Osteocyte (in vitro differentiated cells): ENCODE data around the gene ZNF771. TPM values are rescaled to one million over a fixed set of nuclear protein-coding genes. Genes with fewer than 3 reads are reported as not detected.
A peak's percentile ranks its signal among the peaks of the same experiment; 100 is the strongest.

ENCODE experiments used
- DNase-seq: peaks from one replicate; pipeline ENCODE4 v3.0.0; 2021; ENCODE audit warnings: mixed read lengths; ENCODE audit not compliant: unreplicated experiment; ENCODE audit errors: extremely low spot score
- H3K27ac Mint-ChIP-seq: one replicate; pipeline ENCODE4 v1.8.0; 2021; ENCODE audit warnings: mild to moderate bottlenecking, mixed read lengths; ENCODE audit not compliant: unreplicated experiment
- H3K27me3 Mint-ChIP-seq: one replicate; pipeline ENCODE4 v1.8.0; 2021; ENCODE audit warnings: mixed read lengths; ENCODE audit not compliant: unreplicated experiment
- H3K36me3 Mint-ChIP-seq: one replicate; pipeline ENCODE4 v1.8.0; 2021; ENCODE audit warnings: mixed read lengths; ENCODE audit not compliant: unreplicated experiment
- H3K4me1 Mint-ChIP-seq: one replicate; pipeline ENCODE4 v1.8.0; 2021; ENCODE audit warnings: mixed read lengths; ENCODE audit not compliant: unreplicated experiment
- H3K4me3 Mint-ChIP-seq: one replicate; pipeline ENCODE4 v1.8.0; 2021; ENCODE audit warnings: mild to moderate bottlenecking, moderate library complexity, mixed read lengths; ENCODE audit not compliant: unreplicated experiment
- H3K9me3 Mint-ChIP-seq: one replicate; pipeline ENCODE4 v1.8.0; 2021; ENCODE audit warnings: mixed read lengths; ENCODE audit not compliant: unreplicated experiment
- total RNA-seq: library from RNA; stranded (reverse); gene quantifications from 2 replicates; pipeline ENCODE4 v1.2.1, GENCODE V29; 2021
- TF ChIP-seq, protein P1 (sequence below): fragments of 200-600 bp; sonication (generic); IDR thresholded peaks from 2 replicates; pipeline ENCODE4 v1.5.0; 2021; ENCODE audit warnings: antibody characterized with exemption, mild to moderate bottlenecking, moderate library complexity

ZNF771 gene
- total RNA-seq, 1 donor from 2014 or later = 12.6 TPM

DNA sequence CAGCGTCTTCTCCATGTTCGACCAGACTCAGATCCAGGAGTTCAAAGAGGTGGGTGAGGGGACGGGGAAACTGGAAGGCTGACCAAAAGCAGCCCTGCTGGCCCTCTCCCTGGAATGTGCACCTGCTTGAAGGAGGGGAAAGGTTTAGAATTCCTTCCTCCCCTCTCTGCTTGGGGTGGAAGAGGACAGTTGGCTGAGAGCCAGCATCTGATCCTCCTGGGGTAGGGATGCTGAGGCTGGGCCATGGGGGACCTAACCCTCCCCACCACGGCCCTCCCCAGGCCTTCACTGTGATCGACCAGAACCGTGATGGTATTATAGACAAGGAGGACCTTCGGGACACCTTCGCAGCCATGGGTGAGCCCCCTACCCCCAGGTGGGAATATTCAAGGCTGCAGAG, 31.5 kb upstream of the ZNF771 start:
- Mint-ChIP-seq H3K27ac (no peak overlapping the region), H3K27me3 (no peaks in the 10 kb centered on the region), H3K4me3 (no peak overlapping the region), H3K36me3 (no peaks in the 10 kb centered on the region), H3K9me3 (no peaks in the 10 kb centered on the region), H3K4me1 (peaks cover 38% of the 10 kb centered on the region)
- TF ChIP-seq, protein P1, sequence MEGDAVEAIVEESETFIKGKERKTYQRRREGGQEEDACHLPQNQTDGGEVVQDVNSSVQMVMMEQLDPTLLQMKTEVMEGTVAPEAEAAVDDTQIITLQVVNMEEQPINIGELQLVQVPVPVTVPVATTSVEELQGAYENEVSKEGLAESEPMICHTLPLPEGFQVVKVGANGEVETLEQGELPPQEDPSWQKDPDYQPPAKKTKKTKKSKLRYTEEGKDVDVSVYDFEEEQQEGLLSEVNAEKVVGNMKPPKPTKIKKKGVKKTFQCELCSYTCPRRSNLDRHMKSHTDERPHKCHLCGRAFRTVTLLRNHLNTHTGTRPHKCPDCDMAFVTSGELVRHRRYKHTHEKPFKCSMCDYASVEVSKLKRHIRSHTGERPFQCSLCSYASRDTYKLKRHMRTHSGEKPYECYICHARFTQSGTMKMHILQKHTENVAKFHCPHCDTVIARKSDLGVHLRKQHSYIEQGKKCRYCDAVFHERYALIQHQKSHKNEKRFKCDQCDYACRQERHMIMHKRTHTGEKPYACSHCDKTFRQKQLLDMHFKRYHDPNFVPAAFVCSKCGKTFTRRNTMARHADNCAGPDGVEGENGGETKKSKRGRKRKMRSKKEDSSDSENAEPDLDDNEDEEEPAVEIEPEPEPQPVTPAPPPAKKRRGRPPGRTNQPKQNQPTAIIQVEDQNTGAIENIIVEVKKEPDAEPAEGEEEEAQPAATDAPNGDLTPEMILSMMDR = no peak
- DNase-seq = no peak

DNA sequence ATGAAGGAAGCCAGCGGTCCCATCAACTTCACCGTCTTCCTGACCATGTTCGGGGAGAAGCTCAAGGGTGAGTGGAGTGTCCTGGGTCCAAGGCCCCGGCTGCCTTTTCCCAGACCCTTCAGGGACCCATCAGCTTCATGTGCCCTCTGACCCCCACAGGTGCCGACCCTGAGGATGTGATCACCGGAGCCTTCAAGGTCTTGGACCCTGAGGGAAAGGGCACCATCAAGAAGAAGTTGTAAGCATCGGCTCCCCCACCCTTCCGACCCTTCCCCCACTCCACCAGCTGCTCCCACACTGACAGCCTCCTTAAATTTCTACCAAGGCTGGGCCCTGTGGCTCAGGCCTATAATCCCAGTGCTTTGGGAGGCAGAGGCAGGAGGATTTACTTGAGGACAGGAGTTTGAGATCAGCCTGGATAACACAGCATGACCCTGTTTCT, 30.9 kb upstream of the ZNF771 start:
- peaks cover 33% of the 10 kb centered on the region for H3K4me1 Mint-ChIP-seq
- H3K27me3 Mint-ChIP-seq = no peaks in the 10 kb centered on the region
- TF ChIP-seq, protein P1 = no peak
- H3K36me3 Mint-ChIP-seq = no peaks in the 10 kb centered on the region
- H3K4me3 Mint-ChIP-seq = no peak overlapping the region
- H3K27ac Mint-ChIP-seq = no peak overlapping the region
- H3K9me3 Mint-ChIP-seq = no peaks in the 10 kb centered on the region
- no peak for DNase-seq

DNA sequence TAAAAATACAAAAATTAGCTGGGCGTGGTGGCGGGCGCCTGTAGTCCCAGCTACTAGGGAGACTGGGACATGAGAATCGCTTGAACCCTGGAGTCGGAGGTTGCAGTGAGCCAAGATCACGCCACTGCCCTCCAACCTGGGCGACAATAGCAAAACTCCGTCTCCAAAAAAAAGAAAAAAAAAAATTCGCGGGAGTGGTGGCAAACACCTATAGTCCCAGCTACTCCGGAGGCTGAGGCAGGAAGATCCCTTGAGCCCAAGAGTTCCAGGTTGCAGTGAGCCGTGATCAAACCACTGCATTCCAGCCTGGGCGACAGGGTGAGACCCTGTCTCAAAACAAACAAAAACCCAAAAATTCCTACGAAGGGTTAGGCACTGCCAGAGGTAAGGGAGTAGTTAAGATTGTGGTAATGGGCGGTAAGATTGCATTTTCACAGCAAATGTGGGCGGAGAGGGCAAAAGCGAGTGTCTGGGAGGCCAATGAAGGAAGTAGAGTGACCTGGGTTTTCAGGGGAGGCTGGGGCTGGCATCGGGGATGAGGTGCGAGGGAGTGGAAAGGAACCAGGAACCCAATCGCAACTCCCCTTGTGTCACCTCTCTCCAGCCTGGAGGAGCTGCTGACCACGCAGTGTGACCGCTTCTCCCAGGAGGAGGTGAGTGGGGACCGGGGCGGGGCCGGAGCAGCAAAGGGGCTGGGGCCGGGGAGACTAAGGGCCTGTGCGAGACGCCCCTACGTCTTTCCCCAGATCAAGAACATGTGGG, 30.2 kb upstream of the ZNF771 start:
- DNase-seq = no peak
- peaks cover 30% of the 10 kb centered on the region for H3K4me1 Mint-ChIP-seq
- peak overlapping the region; percentile 98 for H3K4me3 Mint-ChIP-seq
- no peaks in the 10 kb centered on the region for H3K9me3 Mint-ChIP-seq
- no peaks in the 10 kb centered on the region for H3K27me3 Mint-ChIP-seq
- H3K27ac Mint-ChIP-seq = peak overlapping the region; percentile 100
- TF ChIP-seq, protein P1 = no peak
- no peaks in the 10 kb centered on the region for H3K36me3 Mint-ChIP-seq

DNA sequence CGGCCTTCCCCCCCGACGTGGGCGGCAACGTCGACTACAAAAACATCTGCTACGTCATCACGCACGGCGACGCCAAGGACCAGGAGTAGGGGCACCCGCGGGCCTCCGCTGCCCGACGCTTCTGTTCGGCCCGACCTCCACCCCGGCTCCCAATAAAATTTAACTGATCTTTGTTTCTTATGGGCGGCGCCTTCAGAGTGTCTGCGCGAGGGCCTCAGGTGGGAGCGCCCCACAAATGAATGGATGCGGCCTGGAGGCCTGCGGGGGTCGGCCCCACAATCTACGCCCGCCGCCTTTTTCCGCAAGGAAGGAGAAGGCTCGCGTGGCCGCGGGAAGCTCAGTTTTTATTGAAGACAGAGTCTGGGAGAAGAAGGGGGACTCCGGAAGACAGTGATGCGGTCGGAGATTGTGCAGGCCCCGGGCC, 29.6 kb upstream of the ZNF771 start:
- Mint-ChIP-seq H3K4me1 (peaks cover 30% of the 10 kb centered on the region), H3K4me3 (peak overlapping the region; percentile 98), H3K9me3 (no peaks in the 10 kb centered on the region), H3K36me3 (no peaks in the 10 kb centered on the region), H3K27me3 (no peaks in the 10 kb centered on the region), H3K27ac (peak overlapping the region; percentile 100)
- no peak for DNase-seq
- TF ChIP-seq, protein P1 = no peak

DNA sequence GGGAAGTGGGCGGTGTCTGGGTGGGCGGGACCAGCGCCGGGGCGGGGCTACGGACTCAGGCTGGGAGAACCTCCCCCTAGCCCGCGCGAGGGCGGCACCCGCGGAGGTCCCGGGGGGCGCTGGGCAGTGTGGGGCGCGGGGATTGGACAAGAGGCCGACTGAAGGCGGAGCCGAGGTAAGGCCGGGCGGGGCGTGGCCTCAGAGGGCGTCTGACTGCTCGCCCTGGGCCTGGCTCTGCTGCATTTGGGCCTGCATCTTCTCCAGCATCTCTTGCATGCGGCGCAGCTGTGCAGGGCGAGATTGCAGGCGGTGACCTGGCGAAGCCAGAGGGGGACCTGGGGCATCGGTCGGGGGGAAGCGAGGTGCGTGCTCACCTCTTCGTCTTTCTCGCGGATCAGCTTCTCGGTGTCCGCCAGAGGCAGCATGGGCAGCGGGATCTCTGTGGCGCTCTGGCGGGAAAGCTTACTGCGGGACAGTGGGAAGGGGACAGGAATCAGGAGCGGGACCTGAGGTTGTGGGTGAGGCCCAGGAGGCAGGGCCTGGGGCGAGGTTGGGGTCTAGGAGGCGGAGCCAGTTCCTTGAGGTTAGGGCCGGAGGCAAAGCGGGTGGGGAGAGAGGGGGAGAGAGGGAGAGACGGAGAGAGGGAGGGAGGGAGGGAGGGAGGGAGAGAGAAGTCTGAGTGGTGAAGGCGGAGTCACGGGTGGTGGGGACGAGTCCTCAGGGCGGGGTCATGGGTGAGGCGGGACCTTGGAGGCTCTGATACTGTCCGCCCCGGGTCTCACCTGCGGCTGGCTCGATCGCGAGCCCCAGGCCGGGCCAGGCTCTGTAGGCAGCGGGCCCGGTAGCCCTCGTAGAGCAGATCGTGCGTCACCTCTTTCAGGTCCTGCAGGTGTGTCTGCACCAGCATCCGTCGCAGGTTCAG, 28.9 kb upstream of the ZNF771 start:
- TF ChIP-seq, protein P1 = peak; percentile 32
- Mint-ChIP-seq H3K9me3 (no peaks in the 10 kb centered on the region), H3K27ac (peak overlapping the region; percentile 100), H3K4me1 (peaks cover 30% of the 10 kb centered on the region), H3K4me3 (peak overlapping the region; percentile 98), H3K27me3 (no peaks in the 10 kb centered on the region), H3K36me3 (no peaks in the 10 kb centered on the region)
- peak; percentile 100 for DNase-seq
